HepG2 (cell line): Measurements from ENCODE around the gene METTL23. TPM values are rescaled to one million over a fixed set of nuclear protein-coding genes. Genes with fewer than 3 reads are reported as not detected.

ENCODE experiments used
- ARID5B ChIP-seq: IDR thresholded peaks from 2 replicates; pipeline ENCODE4 v1.4.0; 2020; ENCODE audit warnings: mild to moderate bottlenecking, missing genetic modification reagents
- CTCF ChIP-seq: sonication (generic); formaldehyde crosslinking; IDR thresholded peaks from 2 replicates; pipeline ENCODE4 v1.5.0; 2020; ENCODE audit warnings: mild to moderate bottlenecking, missing genetic modification reagents, moderate library complexity
- EED ChIP-seq: sonication (generic); formaldehyde crosslinking; IDR thresholded peaks from 2 replicates; pipeline ENCODE4 v1.5.0; 2020; ENCODE audit warnings: mild to moderate bottlenecking, missing genetic modification reagents
- IKZF4 ChIP-seq: sonication (generic); formaldehyde crosslinking; IDR thresholded peaks from 2 replicates; pipeline ENCODE4 v1.5.1; 2020; ENCODE audit warnings: borderline replicate concordance, mild to moderate bottlenecking, low read depth, missing genetic modification reagents; ENCODE audit errors: not compliant biosample characterization
- IKZF5 ChIP-seq: IDR thresholded peaks from 2 replicates; pipeline ENCODE4 v1.6.1; 2018; ENCODE audit warnings: missing genetic modification reagents, mild to moderate bottlenecking, missing compliant biosample characterization
- KAT7 ChIP-seq: IDR thresholded peaks from 2 replicates; pipeline ENCODE4 v1.6.1; 2018; ENCODE audit warnings: borderline replicate concordance, missing compliant biosample characterization
- KLF11 ChIP-seq: IDR thresholded peaks from 2 replicates; pipeline ENCODE4 v1.6.1; 2016; ENCODE audit warnings: missing compliant biosample characterization
- MIXL1 ChIP-seq: IDR thresholded peaks from 2 replicates; pipeline ENCODE4 v1.6.1; 2016
- THAP11 ChIP-seq: IDR thresholded peaks from 2 replicates; pipeline ENCODE4 v1.6.1; 2016; ENCODE audit warnings: missing biosample characterization, missing genetic modification reagents
- ZBTB10 ChIP-seq: sonication (generic); formaldehyde crosslinking; IDR thresholded peaks from 2 replicates; pipeline ENCODE4 v1.4.0; 2020; ENCODE audit warnings: missing genetic modification reagents, borderline replicate concordance
- ZFAT ChIP-seq: sonication (generic); formaldehyde crosslinking; conservative IDR thresholded peaks from 2 replicates; pipeline ENCODE4 v1.8.1; 2023; ENCODE audit warnings: missing genetic modification reagents, inconsistent platforms
- ZNF274 ChIP-seq: sonication (generic); formaldehyde crosslinking; IDR thresholded peaks from 2 replicates; pipeline ENCODE4 v1.5.1; 2020; ENCODE audit warnings: mild to moderate bottlenecking, missing genetic modification reagents
- ZNF639 ChIP-seq: conservative IDR thresholded peaks from 2 replicates; pipeline ENCODE4 v1.6.1; 2018; ENCODE audit warnings: missing genetic modification reagents
- ZNF768 ChIP-seq: sonication (generic); formaldehyde crosslinking; IDR thresholded peaks from 2 replicates; pipeline ENCODE4 v1.4.0; 2020; ENCODE audit warnings: missing genetic modification reagents
- polyA plus RNA-seq, 8 experiments: library from polyadenylated mRNA; depleted of rRNA in 3 of 8; stranded (reverse) in 7 of 8; unstranded in 1 of 8; fragments of >200 nt; fragmentation: Illumina TruSeq in 4 of 8; extraction: Trizol in 4 of 8; gene quantifications; 2 replicates each; pipeline versions ENCODE4 v1.2.1 to v1.2.3, GENCODE V29; 2011 to 2016; ENCODE audit warnings: low read depth in 4 of 8, missing spikeins in 1 of 8, mixed read lengths in 1 of 8; ENCODE audit not compliant: insufficient read depth in 1 of 8
- total RNA-seq, 5 experiments: library from RNA; depleted of rRNA; stranded (reverse); fragments of >200 nt; fragmentation: Illumina TruSeq; extraction: Trizol; gene quantifications; 2 replicates each; pipeline ENCODE4 v1.2.3, GENCODE V29; 2016; ENCODE audit warnings: low read depth in 1 of 5

The METTL23 gene
- total and polyA plus RNA-seq, 2 of the 13 experiments (the other 11 are each of a cell fraction or from before 2014, with no cell fraction given) = 39.9 to 104 TPM

GRCh38 chr17:76714822-76715495, 11.7 kb upstream of the METTL23 start (continued):
- TF ChIP-seq IKZF5 (CRISPR knock-in tag) = 0 out of 2 replicates have a peak, but pooled peaks have one; percentile 25
- 0 out of 2 replicates have a peak, but pooled peaks have one; percentile 54 for TF ChIP-seq KLF11 (CRISPR knock-in tag)
- peak; percentile 46; the same call in 1 of the 2 replicates for TF ChIP-seq ZNF639 (CRISPR knock-in tag)
- TF ChIP-seq ZNF274 (CRISPR knock-in tag) = no peak
- no peak for TF ChIP-seq ZFAT (CRISPR knock-in tag)
- no peak for TF ChIP-seq ZNF768 (CRISPR knock-in tag)
- peak; percentile 30; the same call in 1 of the 2 replicates for TF ChIP-seq ARID5B
- 0 out of 2 replicates have a peak, but pooled peaks have one; percentile 16 for TF ChIP-seq THAP11
- 0 out of 2 replicates have a peak, but pooled peaks have one; percentile 20 for TF ChIP-seq KAT7 (CRISPR knock-in tag)
- TF ChIP-seq IKZF4 (CRISPR knock-in tag) = peak; percentile 65
- TF ChIP-seq MIXL1 (CRISPR knock-in tag) = 0 out of 2 replicates have a peak, but pooled peaks have one; percentile 10
- TF ChIP-seq CTCF (CRISPR knock-in tag) = peak; percentile 84
- TF ChIP-seq EED (CRISPR knock-in tag) = no peak
- TF ChIP-seq ZBTB10 (CRISPR knock-in tag) = peak; percentile 39; the same call in 1 of the 2 replicates
- TF ChIP-seq, all 625 proteins: peak for 27
